ENCODE results near the gene ZNF699.
"Not testable (repeated sequence)": the region's sequence is repeated elsewhere in the genome, so short reads cannot be mapped to it uniquely, and the experiment has no call there.

The ZNF699 gene

GRCh38 chr19:9323919-9324583 is 14.4 kb upstream of the ZNF699 start, which contains the start of gene ZNF559:
Gene ZNF559 (plus strand): TSS chr19:9324179. CDS start chr19:9338550, 14,371 bp downstream.
- Histone ChIP-seq H3K27me3 (ENCODE audit: insufficient read depth, low read length) (no peaks in the 10 kb centered on the region), H2AFZ (ENCODE audit: low read length, unreplicated experiment) (peak within 1 kb of the TSS; percentile 98), H3K79me2 (ENCODE audit: control insufficient read depth, insufficient read depth, low read length, unreplicated experiment) (peaks cover 12% of the 10 kb centered on the region), H3K4me3 (ENCODE audit: low read depth, low read length) (peak within 1 kb of the TSS; percentile 90), H3K36me3 (ENCODE audit: insufficient read depth, low read length) (peaks cover 8% of the 10 kb centered on the region; the same call in 1 of the 2 replicates), H3K4me1 (ENCODE audit: control insufficient read depth, insufficient read depth, low read length, unreplicated experiment) (no peaks in the 10 kb centered on the region), H3K27ac (ENCODE audit: low read depth, low read length) (peak within 1 kb of the TSS; percentile 64)

- no peaks in the 10 kb centered on the region for H3K4me1 ChIP-seq (ENCODE audit: control insufficient read depth, insufficient read depth, low read length, unreplicated experiment)
- peaks cover 12% of the 10 kb centered on the region for H3K79me2 ChIP-seq (ENCODE audit: control insufficient read depth, insufficient read depth, low read length, unreplicated experiment)
- peak overlapping the region; percentile 64 for H3K27ac ChIP-seq (ENCODE audit: low read depth, low read length)
- H2AFZ ChIP-seq (ENCODE audit: low read length, unreplicated experiment), result peak overlapping the region; percentile 98
- peak overlapping the region; percentile 90 for H3K4me3 ChIP-seq (ENCODE audit: low read depth, low read length)
- no peaks in the 10 kb centered on the region for H3K27me3 ChIP-seq (ENCODE audit: insufficient read depth, low read length)
- H3K36me3 ChIP-seq (ENCODE audit: insufficient read depth, low read length), result peaks cover 8% of the 10 kb centered on the region; the same call in 1 of the 2 replicates
These were observed 13.9 kb upstream of the ZNF699 start for GRCh38 chr19:9323557-9323918.

GRCh38 chr19:9322201-9322600 is 12.6 kb upstream of the ZNF699 start:
- H3K27me3 ChIP-seq (ENCODE audit: insufficient read depth, low read length); H3K27ac ChIP-seq (ENCODE audit: low read depth, low read length); H3K4me1 ChIP-seq (ENCODE audit: control insufficient read depth, insufficient read depth, low read length, unreplicated experiment); H2AFZ ChIP-seq (ENCODE audit: low read length, unreplicated experiment); H3K36me3 ChIP-seq (ENCODE audit: insufficient read depth, low read length); H3K4me3 ChIP-seq (ENCODE audit: low read depth, low read length): not testable (repeated sequence)
- H3K79me2 ChIP-seq (ENCODE audit: control insufficient read depth, insufficient read depth, low read length, unreplicated experiment), result peaks cover 12% of the 10 kb centered on the region

GRCh38 chr19:9321756-9322155 is 12.1 kb upstream of the ZNF699 start:
- H2AFZ ChIP-seq (ENCODE audit: low read length, unreplicated experiment); H3K27me3 ChIP-seq (ENCODE audit: insufficient read depth, low read length); H3K4me1 ChIP-seq (ENCODE audit: control insufficient read depth, insufficient read depth, low read length, unreplicated experiment); H3K36me3 ChIP-seq (ENCODE audit: insufficient read depth, low read length); H3K4me3 ChIP-seq (ENCODE audit: low read depth, low read length); H3K27ac ChIP-seq (ENCODE audit: low read depth, low read length): not testable (repeated sequence)
- H3K79me2 ChIP-seq (ENCODE audit: control insufficient read depth, insufficient read depth, low read length, unreplicated experiment), result peaks cover 12% of the 10 kb centered on the region

- H3K36me3 ChIP-seq (ENCODE audit: insufficient read depth, low read length), result no peaks in the 10 kb centered on the region; the same call in 1 of the 2 replicates
- no peaks in the 10 kb centered on the region; the same call in 1 of the 2 replicates for H3K27me3 ChIP-seq (ENCODE audit: insufficient read depth, low read length)
- H3K4me1 ChIP-seq (ENCODE audit: control insufficient read depth, insufficient read depth, low read length, unreplicated experiment), result no peaks in the 10 kb centered on the region
- H3K27ac ChIP-seq (ENCODE audit: low read depth, low read length), result no peak overlapping the region
- no peak overlapping the region for H3K4me3 ChIP-seq (ENCODE audit: low read depth, low read length)
- H2AFZ ChIP-seq (ENCODE audit: low read length, unreplicated experiment), result no peak overlapping the region
- peaks cover 12% of the 10 kb centered on the region for H3K79me2 ChIP-seq (ENCODE audit: control insufficient read depth, insufficient read depth, low read length, unreplicated experiment)
These were observed 11.7 kb upstream of the ZNF699 start for GRCh38 chr19:9321338-9321737.

GRCh38 chr19:9313756-9314155 is 4.1 kb upstream of the ZNF699 start:
- Histone ChIP-seq H2AFZ (ENCODE audit: low read length, unreplicated experiment) (no peak overlapping the region), H3K36me3 (ENCODE audit: insufficient read depth, low read length) (no peaks in the 10 kb centered on the region), H3K4me1 (ENCODE audit: control insufficient read depth, insufficient read depth, low read length, unreplicated experiment) (no peaks in the 10 kb centered on the region), H3K79me2 (ENCODE audit: control insufficient read depth, insufficient read depth, low read length, unreplicated experiment) (peaks cover under 1% of the 10 kb centered on the region), H3K27ac (ENCODE audit: low read depth, low read length) (no peak overlapping the region), H3K4me3 (ENCODE audit: low read depth, low read length) (no peak overlapping the region), H3K27me3 (ENCODE audit: insufficient read depth, low read length) (no peaks in the 10 kb centered on the region; the same call in 1 of the 2 replicates)

GRCh38 chr19:9309974-9310446 is 372 bp upstream of the ZNF699 start:
- Histone ChIP-seq H3K27ac (ENCODE audit: low read depth, low read length) (peak overlapping the region; percentile 74), H3K4me1 (ENCODE audit: control insufficient read depth, insufficient read depth, low read length, unreplicated experiment) (no peaks in the 10 kb centered on the region), H3K79me2 (ENCODE audit: control insufficient read depth, insufficient read depth, low read length, unreplicated experiment) (peaks cover 10% of the 10 kb centered on the region), H3K27me3 (ENCODE audit: insufficient read depth, low read length) (no peaks in the 10 kb centered on the region), H3K36me3 (ENCODE audit: insufficient read depth, low read length) (no peaks in the 10 kb centered on the region), H3K4me3 (ENCODE audit: low read depth, low read length) (peak overlapping the region; percentile 100), H2AFZ (ENCODE audit: low read length, unreplicated experiment) (peak overlapping the region; percentile 100)

- peak overlapping the region; percentile 100 for H3K4me3 ChIP-seq (ENCODE audit: low read depth, low read length)
- H2AFZ ChIP-seq (ENCODE audit: low read length, unreplicated experiment), result no peak overlapping the region
These were observed 1.4 kb downstream of the ZNF699 start for GRCh38 chr19:9308091-9308770.

GRCh38 chr19:9306443-9306842 is 3.2 kb downstream of the ZNF699 start:
- Histone ChIP-seq H3K27ac (ENCODE audit: low read depth, low read length) (peak overlapping the region; percentile 79), H3K27me3 (ENCODE audit: insufficient read depth, low read length) (no peaks in the 10 kb centered on the region)

More at GRCh38 chr19:9308091-9308770, 1.4 kb downstream of the ZNF699 start:
- H3K27ac ChIP-seq (ENCODE audit: low read depth, low read length), result no peak overlapping the region
- no peaks in the 10 kb centered on the region for H3K27me3 ChIP-seq (ENCODE audit: insufficient read depth, low read length)
- H3K4me1 ChIP-seq (ENCODE audit: control insufficient read depth, insufficient read depth, low read length, unreplicated experiment), result no peaks in the 10 kb centered on the region
- peaks cover 10% of the 10 kb centered on the region for H3K79me2 ChIP-seq (ENCODE audit: control insufficient read depth, insufficient read depth, low read length, unreplicated experiment)
- H3K36me3 ChIP-seq (ENCODE audit: insufficient read depth, low read length), result peaks cover 7% of the 10 kb centered on the region; the same call in 1 of the 2 replicates

GRCh38 chr19:9296336-9296735 is 13.3 kb downstream of the ZNF699 start:
- no peak overlapping the region for H2AFZ ChIP-seq (ENCODE audit: low read length, unreplicated experiment)
- H3K4me1 ChIP-seq (ENCODE audit: control insufficient read depth, insufficient read depth, low read length, unreplicated experiment), result no peaks in the 10 kb centered on the region
- H3K27ac ChIP-seq (ENCODE audit: low read depth, low read length), result no peak overlapping the region
- H3K27me3 ChIP-seq (ENCODE audit: insufficient read depth, low read length), result no peaks in the 10 kb centered on the region
- H3K4me3 ChIP-seq (ENCODE audit: low read depth, low read length), result no peak overlapping the region
- peaks cover 68% of the 10 kb centered on the region for H3K36me3 ChIP-seq (ENCODE audit: insufficient read depth, low read length)
- H3K79me2 ChIP-seq (ENCODE audit: control insufficient read depth, insufficient read depth, low read length, unreplicated experiment), result no peaks in the 10 kb centered on the region

More at GRCh38 chr19:9306443-9306842, 3.2 kb downstream of the ZNF699 start:
- H3K36me3 ChIP-seq (ENCODE audit: insufficient read depth, low read length), result peaks cover 20% of the 10 kb centered on the region
- H3K4me3 ChIP-seq (ENCODE audit: low read depth, low read length), result no peak overlapping the region
- no peaks in the 10 kb centered on the region for H3K4me1 ChIP-seq (ENCODE audit: control insufficient read depth, insufficient read depth, low read length, unreplicated experiment)
- no peak overlapping the region for H2AFZ ChIP-seq (ENCODE audit: low read length, unreplicated experiment)
- H3K79me2 ChIP-seq (ENCODE audit: control insufficient read depth, insufficient read depth, low read length, unreplicated experiment), result peaks cover 10% of the 10 kb centered on the region

Measured in ACC112 (cell line).